ENCODE results near the gene VCX2.
"Not testable (repeated sequence)": the region's sequence is repeated elsewhere in the genome, so short reads cannot be mapped to it uniquely, and the experiment has no call there.

VCX2 gene

GRCh38 chrX:8183346-8183745 is 12.3 kb upstream of the VCX2 start:
- Histone ChIP-seq H3K36me3 (ENCODE audit: control insufficient read depth, insufficient read depth, low read length) (no peaks in the 10 kb centered on the region), H3K27me3 (ENCODE audit: control insufficient read depth, insufficient read depth, low read length, poor library complexity, severe bottlenecking) (no peaks in the 10 kb centered on the region), H3K9me3 (ENCODE audit: control insufficient read depth, low read length) (no peaks in the 10 kb centered on the region), H3K27ac (ENCODE audit: insufficient read depth, low read depth, low read length, poor library complexity, severe bottlenecking) (no peak overlapping the region), H3K4me3 (ENCODE audit: insufficient read depth, low read depth, low read length) (no peak overlapping the region), H3K4me1 (ENCODE audit: control insufficient read depth, insufficient read depth, low read length) (no peaks in the 10 kb centered on the region)
- 100% methylated on average over 1 of the region's 1 CpG; no CpG with 5 or more reads in 1 of the 2 experiments for WGBS, 2 experiments

GRCh38 chrX:8179656-8180055 is 8.6 kb upstream of the VCX2 start:
- Histone ChIP-seq H3K4me3 (ENCODE audit: insufficient read depth, low read depth, low read length) (no peak overlapping the region), H3K9me3 (ENCODE audit: control insufficient read depth, low read length) (no peaks in the 10 kb centered on the region), H3K27me3 (ENCODE audit: control insufficient read depth, insufficient read depth, low read length, poor library complexity, severe bottlenecking) (no peaks in the 10 kb centered on the region), H3K27ac (ENCODE audit: insufficient read depth, low read depth, low read length, poor library complexity, severe bottlenecking) (no peak overlapping the region), H3K36me3 (ENCODE audit: control insufficient read depth, insufficient read depth, low read length) (no peaks in the 10 kb centered on the region), H3K4me1 (ENCODE audit: control insufficient read depth, insufficient read depth, low read length) (no peaks in the 10 kb centered on the region)
- no CpG with 5 or more reads among the region's 1 CpG for WGBS, 2 experiments

GRCh38 chrX:8154011-8154410 is 17.1 kb downstream of the VCX2 start:
- H3K27me3 ChIP-seq (ENCODE audit: control insufficient read depth, insufficient read depth, low read length, poor library complexity, severe bottlenecking); H3K4me3 ChIP-seq (ENCODE audit: insufficient read depth, low read depth, low read length); H3K36me3 ChIP-seq (ENCODE audit: control insufficient read depth, insufficient read depth, low read length); H3K9me3 ChIP-seq (ENCODE audit: control insufficient read depth, low read length); H3K4me1 ChIP-seq (ENCODE audit: control insufficient read depth, insufficient read depth, low read length); H3K27ac ChIP-seq (ENCODE audit: insufficient read depth, low read depth, low read length, poor library complexity, severe bottlenecking): not testable (repeated sequence)
- WGBS, 2 experiments = 89 to 94% methylated on average over 5 of the region's 7 CpGs

- H3K4me1 ChIP-seq (ENCODE audit: control insufficient read depth, insufficient read depth, low read length) = no peaks in the 10 kb centered on the region
- H3K27me3 ChIP-seq (ENCODE audit: control insufficient read depth, insufficient read depth, low read length, poor library complexity, severe bottlenecking) = no peaks in the 10 kb centered on the region
- WGBS, 2 experiments = 57 to 64% methylated on average over 3 to 4 of the region's 4 CpGs
- no peak overlapping the region for H3K4me3 ChIP-seq (ENCODE audit: insufficient read depth, low read depth, low read length)
- H3K27ac ChIP-seq (ENCODE audit: insufficient read depth, low read depth, low read length, poor library complexity, severe bottlenecking) = no peak overlapping the region
- no peaks in the 10 kb centered on the region for H3K9me3 ChIP-seq (ENCODE audit: control insufficient read depth, low read length)
- no peaks in the 10 kb centered on the region for H3K36me3 ChIP-seq (ENCODE audit: control insufficient read depth, insufficient read depth, low read length)
Measured at GRCh38 chrX:8147226-8147625, 23.8 kb downstream of the VCX2 start.

- Histone ChIP-seq H3K4me1 (ENCODE audit: control insufficient read depth, insufficient read depth, low read length) (no peaks in the 10 kb centered on the region), H3K27me3 (ENCODE audit: control insufficient read depth, insufficient read depth, low read length, poor library complexity, severe bottlenecking) (no peaks in the 10 kb centered on the region), H3K9me3 (ENCODE audit: control insufficient read depth, low read length) (no peaks in the 10 kb centered on the region), H3K36me3 (ENCODE audit: control insufficient read depth, insufficient read depth, low read length) (no peaks in the 10 kb centered on the region), H3K27ac (ENCODE audit: insufficient read depth, low read depth, low read length, poor library complexity, severe bottlenecking) (no peak overlapping the region), H3K4me3 (ENCODE audit: insufficient read depth, low read depth, low read length) (no peak overlapping the region)
- 96 to 98% methylated on average over 24 of the region's 24 CpGs for WGBS, 2 experiments
Measured at GRCh38 chrX:8144925-8145324, 26.1 kb downstream of the VCX2 start.

GRCh38 chrX:8141896-8142295 is 29.2 kb downstream of the VCX2 start:
- Histone ChIP-seq H3K27me3 (ENCODE audit: control insufficient read depth, insufficient read depth, low read length, poor library complexity, severe bottlenecking) (no peaks in the 10 kb centered on the region), H3K4me3 (ENCODE audit: insufficient read depth, low read depth, low read length) (no peak overlapping the region), H3K9me3 (ENCODE audit: control insufficient read depth, low read length) (no peaks in the 10 kb centered on the region), H3K27ac (ENCODE audit: insufficient read depth, low read depth, low read length, poor library complexity, severe bottlenecking) (no peak overlapping the region), H3K36me3 (ENCODE audit: control insufficient read depth, insufficient read depth, low read length) (no peaks in the 10 kb centered on the region), H3K4me1 (ENCODE audit: control insufficient read depth, insufficient read depth, low read length) (no peaks in the 10 kb centered on the region)
- 91 to 100% methylated on average over 2 to 3 of the region's 3 CpGs for WGBS, 2 experiments

GRCh38 chrX:8140986-8141744 is 29.9 kb downstream of the VCX2 start:
- Histone ChIP-seq H3K4me3 (ENCODE audit: insufficient read depth, low read depth, low read length) (no peak overlapping the region), H3K36me3 (ENCODE audit: control insufficient read depth, insufficient read depth, low read length) (no peaks in the 10 kb centered on the region), H3K27me3 (ENCODE audit: control insufficient read depth, insufficient read depth, low read length, poor library complexity, severe bottlenecking) (no peaks in the 10 kb centered on the region), H3K27ac (ENCODE audit: insufficient read depth, low read depth, low read length, poor library complexity, severe bottlenecking) (no peak overlapping the region), H3K4me1 (ENCODE audit: control insufficient read depth, insufficient read depth, low read length) (no peaks in the 10 kb centered on the region), H3K9me3 (ENCODE audit: control insufficient read depth, low read length) (no peaks in the 10 kb centered on the region)
- WGBS, 2 experiments = 95 to 96% methylated on average over 9 to 10 of the region's 10 CpGs

GRCh38 chrX:8139716-8140115 is 31.4 kb downstream of the VCX2 start:
- Histone ChIP-seq H3K9me3 (ENCODE audit: control insufficient read depth, low read length) (no peaks in the 10 kb centered on the region), H3K36me3 (ENCODE audit: control insufficient read depth, insufficient read depth, low read length) (no peaks in the 10 kb centered on the region), H3K4me1 (ENCODE audit: control insufficient read depth, insufficient read depth, low read length) (no peaks in the 10 kb centered on the region), H3K27me3 (ENCODE audit: control insufficient read depth, insufficient read depth, low read length, poor library complexity, severe bottlenecking) (no peaks in the 10 kb centered on the region), H3K4me3 (ENCODE audit: insufficient read depth, low read depth, low read length) (no peak overlapping the region), H3K27ac (ENCODE audit: insufficient read depth, low read depth, low read length, poor library complexity, severe bottlenecking) (no peak overlapping the region)
- 55 to 72% methylated on average over 3 to 4 of the region's 4 CpGs for WGBS, 2 experiments

- Histone ChIP-seq H3K27ac (ENCODE audit: insufficient read depth, low read depth, low read length, poor library complexity, severe bottlenecking) (no peak overlapping the region), H3K36me3 (ENCODE audit: control insufficient read depth, insufficient read depth, low read length) (no peaks in the 10 kb centered on the region), H3K9me3 (ENCODE audit: control insufficient read depth, low read length) (no peaks in the 10 kb centered on the region), H3K4me3 (ENCODE audit: insufficient read depth, low read depth, low read length) (no peak overlapping the region), H3K27me3 (ENCODE audit: control insufficient read depth, insufficient read depth, low read length, poor library complexity, severe bottlenecking) (no peaks in the 10 kb centered on the region), H3K4me1 (ENCODE audit: control insufficient read depth, insufficient read depth, low read length) (no peaks in the 10 kb centered on the region)
- 98 to 100% methylated on average over 4 to 5 of the region's 5 CpGs for WGBS, 2 experiments
Measured at GRCh38 chrX:8138252-8138651, 32.8 kb downstream of the VCX2 start.

- no peaks in the 10 kb centered on the region for H3K27me3 ChIP-seq (ENCODE audit: control insufficient read depth, insufficient read depth, low read length, poor library complexity, severe bottlenecking)
- no peaks in the 10 kb centered on the region for H3K9me3 ChIP-seq (ENCODE audit: control insufficient read depth, low read length)
- no peak overlapping the region for H3K27ac ChIP-seq (ENCODE audit: insufficient read depth, low read depth, low read length, poor library complexity, severe bottlenecking)
- no peaks in the 10 kb centered on the region for H3K4me1 ChIP-seq (ENCODE audit: control insufficient read depth, insufficient read depth, low read length)
- H3K4me3 ChIP-seq (ENCODE audit: insufficient read depth, low read depth, low read length) = no peak overlapping the region
- H3K36me3 ChIP-seq (ENCODE audit: control insufficient read depth, insufficient read depth, low read length) = no peaks in the 10 kb centered on the region
- WGBS, 2 experiments = 97 to 100% methylated on average over 1 to 3 of the region's 3 CpGs
Measured at GRCh38 chrX:8126648-8127047, 44.4 kb downstream of the VCX2 start.
